H1 (cell line): ENCODE measurements around the gene BCAS3. TPM values are rescaled to one million over a fixed set of nuclear protein-coding genes. Genes with fewer than 3 reads are reported as not detected.
"Not testable (repeated sequence)": the region's sequence is repeated elsewhere in the genome, so short reads cannot be mapped to it uniquely, and the experiment has no call there.

Experiments used
- CTCF ChIA-PET: fragments of 300-600 bp; sonication (Branson Sonifier 250); formaldehyde crosslinking; loops from one replicate; lab custom pipeline; 2021; ENCODE audit not compliant: partially characterized antibody; lab: Charles Lee
- POLR2A ChIA-PET: fragments of 300-600 bp; sonication (Branson Sonifier 250); formaldehyde crosslinking; loops from one replicate; lab custom pipeline; 2021; ENCODE audit warnings: inconsistent platforms; ENCODE audit not compliant: partially characterized antibody; lab: Charles Lee
- DNase-seq, 2 experiments: peaks; one replicate each; pipeline versions ENCODE4 v3.0.0 to v3.0.0-alpha.2; 2010 to 2022; ENCODE audit warnings: low spot score in 2 of 2, low read depth in 1 of 2, mixed read lengths in 1 of 2
- FAIRE-seq: peaks from 2 replicates; lab custom pipeline; 2011; peaks lifted over from hg19 to GRCh38; lab: Jason Lieb, UNC
- H2AFZ ChIP-seq: 2 replicates; pipeline ENCODE4 v1.8.1; 2012; ENCODE audit warnings: low read length, inconsistent platforms
- H2AK5ac ChIP-seq: 2 replicates; pipeline ENCODE4 v1.6.1; 2013; ENCODE audit warnings: low read depth, low read length
- H2BK120ac ChIP-seq: replicated peaks from 2 replicates; pipeline ENCODE3; 2013; ENCODE audit warnings: low read depth, low read length, inconsistent platforms
- H2BK12ac ChIP-seq: 2 replicates; pipeline ENCODE4 v1.6.1; 2013; ENCODE audit warnings: low read depth, low read length
- H2BK15ac ChIP-seq: 2 replicates; pipeline ENCODE4 v1.6.1; 2013; ENCODE audit warnings: low read length
- H2BK20ac ChIP-seq: 2 replicates; pipeline ENCODE4 v1.6.1; 2013; ENCODE audit warnings: low read length
- H2BK5ac ChIP-seq: 2 replicates; pipeline ENCODE4 v1.6.1; 2013; ENCODE audit warnings: low read depth, low read length
- H3K14ac ChIP-seq: 2 replicates; pipeline ENCODE4 v1.6.1; 2013; ENCODE audit warnings: inconsistent platforms; ENCODE audit not compliant: insufficient read length
- H3K18ac ChIP-seq: 2 replicates; pipeline ENCODE4 v1.6.1; 2013; ENCODE audit warnings: low read length; ENCODE audit errors: extremely low read depth
- H3K23ac ChIP-seq: 2 replicates; pipeline ENCODE4 v1.6.1; 2013; ENCODE audit warnings: inconsistent platforms; ENCODE audit not compliant: insufficient read length
- H3K23me2 ChIP-seq: 2 replicates; pipeline ENCODE4 v1.6.1; 2013; ENCODE audit warnings: low read depth, low read length
- H3K27ac ChIP-seq: 2 replicates; pipeline ENCODE4 v1.6.1; 2011; ENCODE audit warnings: low read depth, low read length, inconsistent platforms
- H3K27me3 ChIP-seq, 4 experiments: replicated peaks in 1 of 4; 1 replicate in 1 of 4; 2 replicates in 3 of 4; pipeline versions ENCODE4 v1.6.1 to v1.8.1; 2011 to 2013; ENCODE audit warnings: low read length in 3 of 4, mild to moderate bottlenecking in 3 of 4, inconsistent platforms in 2 of 4, mixed read lengths in 2 of 4, moderate library complexity in 1 of 4; ENCODE audit not compliant: control insufficient read depth in 3 of 4, insufficient read depth in 3 of 4; ENCODE audit errors: extremely low read depth in 1 of 4
- H3K36me3 ChIP-seq, 4 experiments: 2 replicates each; pipeline versions ENCODE4 v1.6.1 to v1.8.1; 2011 to 2013; ENCODE audit warnings: mild to moderate bottlenecking in 4 of 4, low read length in 3 of 4, moderate library complexity in 2 of 4, control low read depth in 1 of 4, inconsistent platforms in 1 of 4; ENCODE audit not compliant: insufficient read depth in 4 of 4, control insufficient read depth in 2 of 4
- H3K4ac ChIP-seq: replicated peaks from 2 replicates; pipeline ENCODE3; 2013; ENCODE audit warnings: low read length, low read depth, mixed read lengths, inconsistent platforms; ENCODE audit not compliant: insufficient read length
- H3K4me1 ChIP-seq, 4 experiments: replicated peaks in 1 of 4; 1 replicate in 1 of 4; 2 replicates in 3 of 4; pipeline versions ENCODE4 v1.6.1 to v1.8.1; 2011 to 2013; ENCODE audit warnings: low read length in 3 of 4, inconsistent platforms in 2 of 4, mixed read lengths in 1 of 4; ENCODE audit not compliant: insufficient read depth in 4 of 4, control insufficient read depth in 3 of 4
- H3K4me2 ChIP-seq, 2 experiments: 2 replicates each; pipeline versions ENCODE4 v1.6.1 to v1.8.1; 2011 to 2013; ENCODE audit warnings: low read depth in 2 of 2, low read length in 2 of 2, control low read depth in 1 of 2, inconsistent platforms in 1 of 2, mild to moderate bottlenecking in 1 of 2; ENCODE audit not compliant: insufficient read depth in 1 of 2
- H3K4me3 ChIP-seq, 4 experiments: fragments of 200-600, 300-600 bp in 1 of 4; sonication (generic), shearing (Covaris generic), sonication (Bioruptor Twin) in 1 of 4; 2 replicates each; pipeline versions ENCODE4 v1.5.1 to v1.8.1; 2011 to 2016; ENCODE audit warnings: low read length in 4 of 4, low read depth in 3 of 4, control low read depth in 2 of 4, inconsistent platforms in 2 of 4, mild to moderate bottlenecking in 2 of 4, mixed read lengths in 1 of 4, moderate library complexity in 1 of 4; ENCODE audit not compliant: insufficient read depth in 2 of 4; ENCODE audit errors: extremely low read depth in 1 of 4
- H3K56ac ChIP-seq: replicated peaks from 2 replicates; pipeline ENCODE3; 2013; ENCODE audit warnings: low read depth, mild to moderate bottlenecking, mixed read lengths, low read length, inconsistent platforms; ENCODE audit not compliant: insufficient read length
- H3K79me1 ChIP-seq: 2 replicates; pipeline ENCODE4 v1.6.1; 2013; ENCODE audit warnings: low read depth, low read length, control low read depth
- H3K79me2 ChIP-seq, 2 experiments: 2 replicates each; pipeline versions ENCODE4 v1.6.1 to v1.8.1; 2012 to 2013; ENCODE audit warnings: low read length in 2 of 2, mild to moderate bottlenecking in 2 of 2, inconsistent platforms in 1 of 2; ENCODE audit not compliant: insufficient read depth in 2 of 2, control insufficient read depth in 1 of 2
- H3K9ac ChIP-seq, 4 experiments: replicated peaks in 1 of 4; 1 replicate in 1 of 4; 2 replicates in 3 of 4; pipeline versions ENCODE4 v1.6.1 to v1.8.1; 2011 to 2013; ENCODE audit warnings: low read depth in 3 of 4, low read length in 3 of 4, control low read depth in 2 of 4, mild to moderate bottlenecking in 2 of 4, moderate library complexity in 2 of 4, inconsistent platforms in 1 of 4; ENCODE audit errors: extremely low read depth in 1 of 4
- H3K9me3 ChIP-seq, 2 experiments: 2 replicates each; pipeline versions ENCODE4 v1.6.1 to v1.8.1; 2012 to 2013; ENCODE audit warnings: mild to moderate bottlenecking in 2 of 2, moderate library complexity in 2 of 2, control low read depth in 1 of 2, inconsistent platforms in 1 of 2, low read depth in 1 of 2, low read length in 1 of 2, mixed read lengths in 1 of 2; ENCODE audit not compliant: insufficient read depth in 2 of 2
- H4K20me1 ChIP-seq, 2 experiments: replicated peaks in 1 of 2; 2 replicates each; pipeline versions ENCODE3 to v1.8.1; 2011 to 2013; ENCODE audit warnings: inconsistent platforms in 2 of 2, low read length in 2 of 2, mild to moderate bottlenecking in 1 of 2; ENCODE audit not compliant: insufficient read depth in 2 of 2, control insufficient read depth in 1 of 2
- H4K5ac ChIP-seq: 2 replicates; pipeline ENCODE4 v1.6.1; 2013; ENCODE audit warnings: low read length, low read depth, mixed read lengths, inconsistent platforms; ENCODE audit not compliant: insufficient read length
- H4K8ac ChIP-seq: 2 replicates; pipeline ENCODE4 v1.8.0; 2013; ENCODE audit warnings: mild to moderate bottlenecking, moderate library complexity, low read length, inconsistent platforms; ENCODE audit not compliant: insufficient read depth; ENCODE audit errors: extremely low read depth
- H4K91ac ChIP-seq: replicated peaks from 2 replicates; pipeline ENCODE3; 2013; ENCODE audit warnings: low read length, mixed read lengths, inconsistent platforms; ENCODE audit not compliant: insufficient read length
- WGBS, 2 experiments: shearing (Covaris generic) in 1 of 2; methylation state at CpG; one replicate each; pipeline versions ENCODE4 v1.1.6 to v1.1.7; 2013 to 2015; ENCODE audit warnings: low lambda C conversion rate in 2 of 2, mixed read lengths in 2 of 2, inconsistent platforms in 1 of 2, low coverage in 1 of 2, missing lambda C conversion rate in 1 of 2; ENCODE audit not compliant: insufficient replicate concordance in 2 of 2, insufficient coverage in 1 of 2, insufficient read length in 1 of 2; ENCODE audit errors: extremely low coverage in 1 of 2, missing lambda C conversion rate in 1 of 2; 5-methylcytosine and 5-hydroxymethylcytosine counted together
- polyA plus RNA-seq, 7 experiments: library from polyadenylated mRNA; depleted of rRNA in 3 of 7; stranded (reverse) in 5 of 7; unstranded in 2 of 7; fragments of >200 nt in 5 of 7; fragments of 200-250 nt in 2 of 7; gene quantifications; 1 replicate in 5 of 7; 2 replicates in 1 of 7; 4 replicates in 1 of 7; pipeline versions ENCODE4 v1.2.1 to v1.2.3, GENCODE V29; 2011 to 2013; ENCODE audit warnings: missing spikeins in 2 of 7, mixed read lengths in 2 of 7
- total RNA-seq: library from RNA; stranded (reverse); fragmentation: NEBNext Ultra II Directional; extraction: Animal tissue kit (Norgen Biotek cat#: 25700); gene quantifications from 2 replicates; pipeline ENCODE4 v1.2.1, GENCODE V29; 2021

The BCAS3 gene
- total and polyA plus RNA-seq, 2 of the 8 experiments (the other 6 are each of a cell fraction or from before 2014, with no cell fraction given) = 9.9 to 13.3 TPM

GRCh38 chr17:61042348-61042747 is 364.7 kb downstream of the BCAS3 start:
- H2BK120ac ChIP-seq, H4K20me1 ChIP-seq, H3K23ac ChIP-seq, H3K36me3 ChIP-seq, H3K79me2 ChIP-seq, POLR2A ChIA-PET, H3K27me3 ChIP-seq, H2BK12ac ChIP-seq, H2BK5ac ChIP-seq, H3K56ac ChIP-seq, H3K4me1 ChIP-seq, H3K14ac ChIP-seq, H3K4me2 ChIP-seq, H3K4me3 ChIP-seq, H2BK20ac ChIP-seq, H2AFZ ChIP-seq, FAIRE-seq, H4K91ac ChIP-seq, H3K27ac ChIP-seq, H3K9me3 ChIP-seq, H3K79me1 ChIP-seq, H3K23me2 ChIP-seq, H4K5ac ChIP-seq, DNase-seq, H3K18ac ChIP-seq, H4K8ac ChIP-seq, H3K9ac ChIP-seq, H2BK15ac ChIP-seq, H3K4ac ChIP-seq, H2AK5ac ChIP-seq: not testable (repeated sequence)
- CTCF ChIA-PET = interaction anchor here (0.8 kb wide), 1 partner anchor 246 kb away, joined by 3 read pairs; no protein-coding TSS in a partner anchor
- 86% methylated on average over 5 of the region's 5 CpGs; no CpG with 5 or more reads in 1 of the 2 experiments for WGBS, 2 experiments
